DOHH2 (cell line): ENCODE measurements around the gene TBC1D16.

Experiments used
- H3F3A ChIP-seq: fragments of 200-600 bp; sonication (generic), shearing (Covaris generic); 2 replicates; pipeline ENCODE4 v1.6.0; 2016; ENCODE audit warnings: antibody characterized with exemption, mild to moderate bottlenecking; ENCODE audit not compliant: control insufficient read depth, insufficient read depth
- H3K27ac ChIP-seq: fragments of 200-600 bp; sonication (generic); 2 replicates; pipeline ENCODE4 v1.5.1; 2014; ENCODE audit warnings: low read depth, mild to moderate bottlenecking, low read length, moderate library complexity
- H3K27me3 ChIP-seq: fragments of 200-600 bp; sonication (generic); 2 replicates; pipeline ENCODE4 v1.6.1; 2014; ENCODE audit warnings: mild to moderate bottlenecking, low read length, mixed read lengths; ENCODE audit not compliant: control insufficient read depth
- H3K36me3 ChIP-seq: fragments of 200-600 bp; sonication (generic); 2 replicates; pipeline ENCODE4 v1.6.1; 2014; ENCODE audit warnings: mild to moderate bottlenecking, low read length, moderate library complexity, mixed read lengths; ENCODE audit not compliant: control insufficient read depth
- H3K4me1 ChIP-seq: fragments of 200-600 bp; sonication (generic); 2 replicates; pipeline ENCODE4 v1.6.1; 2014; ENCODE audit warnings: mild to moderate bottlenecking, low read length, mixed read lengths; ENCODE audit not compliant: control insufficient read depth
- H3K4me2 ChIP-seq: fragments of 200-600 bp; sonication (generic); 2 replicates; pipeline ENCODE4 v1.6.0; 2014; ENCODE audit warnings: mild to moderate bottlenecking, low read length, moderate library complexity
- H3K4me3 ChIP-seq: fragments of 200-600 bp; sonication (generic); 2 replicates; pipeline ENCODE4 v1.5.1; 2014; ENCODE audit warnings: mild to moderate bottlenecking, low read length, mixed read lengths
- H3K79me2 ChIP-seq: fragments of 200-600 bp; sonication (generic); 2 replicates; pipeline ENCODE4 v1.6.1; 2014; ENCODE audit warnings: mild to moderate bottlenecking, low read length, mixed read lengths; ENCODE audit not compliant: control insufficient read depth
- H3K9me2 ChIP-seq: fragments of 200-600 bp; sonication (generic); replicated peaks from 2 replicates; pipeline ENCODE4 v1.6.1; 2014; ENCODE audit warnings: mild to moderate bottlenecking, low read length, mixed read lengths; ENCODE audit not compliant: control insufficient read depth
- H3K9me3 ChIP-seq: fragments of 200-600 bp; sonication (generic); 2 replicates; pipeline ENCODE4 v1.6.1; 2014; ENCODE audit warnings: antibody characterized with exemption, low read length, mixed read lengths; ENCODE audit not compliant: control insufficient read depth, insufficient read depth
- H4K20me1 ChIP-seq: fragments of 200-600 bp; sonication (generic); 2 replicates; pipeline ENCODE4 v1.6.0; 2014; ENCODE audit warnings: low read depth, mild to moderate bottlenecking, antibody characterized with exemption, low read length, moderate library complexity; ENCODE audit not compliant: control insufficient read depth, insufficient read depth
- EZH2phosphoT487 ChIP-seq: fragments of 200-600 bp; sonication (generic); IDR thresholded peaks from 2 replicates; pipeline ENCODE4 v1.6.1; 2017; ENCODE audit warnings: borderline replicate concordance, mild to moderate bottlenecking, antibody characterized with exemption, low read length, moderate library complexity, mixed read lengths
- TF ChIP-seq, protein P1 (sequence below): fragments of 200-600 bp; sonication (generic); IDR thresholded peaks from one replicate; pipeline ENCODE4 v1.5.1; 2014; ENCODE audit warnings: antibody characterized with exemption, mild to moderate bottlenecking, low read depth, low read length; ENCODE audit not compliant: poor library complexity, severe bottlenecking

The TBC1D16 gene

DNA sequence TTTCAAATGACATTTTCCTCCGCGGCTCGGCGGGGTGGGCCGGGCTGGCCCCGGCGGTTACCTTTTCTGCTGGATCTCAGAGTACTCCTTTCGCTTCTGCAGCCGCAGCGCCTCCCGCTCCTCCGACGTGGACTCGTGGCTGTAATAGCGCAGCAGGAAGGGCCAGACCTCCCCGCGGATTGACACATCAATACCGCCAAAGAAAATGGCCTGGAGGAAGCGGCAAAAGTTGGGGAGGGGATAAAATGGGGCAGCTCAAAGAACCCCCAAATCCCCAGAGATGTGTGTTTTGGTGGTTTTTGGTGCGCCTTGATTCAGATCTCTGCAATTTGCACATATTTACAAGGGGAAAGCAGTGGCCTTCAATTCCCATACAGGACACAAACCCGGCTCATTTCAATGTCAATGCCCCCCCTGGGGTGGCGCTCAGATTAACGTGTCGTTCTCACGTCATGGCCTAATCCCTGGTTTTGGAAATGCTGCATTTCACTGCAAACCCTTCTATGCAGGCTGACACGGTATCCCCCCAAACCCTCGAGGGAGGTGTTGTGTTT is 85.9 kb downstream of the TBC1D16 start:
- H3K9me2 ChIP-seq: no peaks in the 10 kb centered on the region
- H3K79me2 ChIP-seq: no peaks in the 10 kb centered on the region
- no peak for TF ChIP-seq EZH2phosphoT487
- TF ChIP-seq, protein P1, sequence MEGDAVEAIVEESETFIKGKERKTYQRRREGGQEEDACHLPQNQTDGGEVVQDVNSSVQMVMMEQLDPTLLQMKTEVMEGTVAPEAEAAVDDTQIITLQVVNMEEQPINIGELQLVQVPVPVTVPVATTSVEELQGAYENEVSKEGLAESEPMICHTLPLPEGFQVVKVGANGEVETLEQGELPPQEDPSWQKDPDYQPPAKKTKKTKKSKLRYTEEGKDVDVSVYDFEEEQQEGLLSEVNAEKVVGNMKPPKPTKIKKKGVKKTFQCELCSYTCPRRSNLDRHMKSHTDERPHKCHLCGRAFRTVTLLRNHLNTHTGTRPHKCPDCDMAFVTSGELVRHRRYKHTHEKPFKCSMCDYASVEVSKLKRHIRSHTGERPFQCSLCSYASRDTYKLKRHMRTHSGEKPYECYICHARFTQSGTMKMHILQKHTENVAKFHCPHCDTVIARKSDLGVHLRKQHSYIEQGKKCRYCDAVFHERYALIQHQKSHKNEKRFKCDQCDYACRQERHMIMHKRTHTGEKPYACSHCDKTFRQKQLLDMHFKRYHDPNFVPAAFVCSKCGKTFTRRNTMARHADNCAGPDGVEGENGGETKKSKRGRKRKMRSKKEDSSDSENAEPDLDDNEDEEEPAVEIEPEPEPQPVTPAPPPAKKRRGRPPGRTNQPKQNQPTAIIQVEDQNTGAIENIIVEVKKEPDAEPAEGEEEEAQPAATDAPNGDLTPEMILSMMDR: no peak
- no peak overlapping the region for H3K4me3 ChIP-seq
- no peaks in the 10 kb centered on the region for H3K27me3 ChIP-seq
- H3K4me1 ChIP-seq: no peaks in the 10 kb centered on the region
- no peak overlapping the region for H3K4me2 ChIP-seq
- no peaks in the 10 kb centered on the region for H4K20me1 ChIP-seq
- H3K9me3 ChIP-seq: no peaks in the 10 kb centered on the region
- H3F3A ChIP-seq: no peaks in the 10 kb centered on the region
- H3K36me3 ChIP-seq: no peaks in the 10 kb centered on the region
- no peak overlapping the region for H3K27ac ChIP-seq

DNA sequence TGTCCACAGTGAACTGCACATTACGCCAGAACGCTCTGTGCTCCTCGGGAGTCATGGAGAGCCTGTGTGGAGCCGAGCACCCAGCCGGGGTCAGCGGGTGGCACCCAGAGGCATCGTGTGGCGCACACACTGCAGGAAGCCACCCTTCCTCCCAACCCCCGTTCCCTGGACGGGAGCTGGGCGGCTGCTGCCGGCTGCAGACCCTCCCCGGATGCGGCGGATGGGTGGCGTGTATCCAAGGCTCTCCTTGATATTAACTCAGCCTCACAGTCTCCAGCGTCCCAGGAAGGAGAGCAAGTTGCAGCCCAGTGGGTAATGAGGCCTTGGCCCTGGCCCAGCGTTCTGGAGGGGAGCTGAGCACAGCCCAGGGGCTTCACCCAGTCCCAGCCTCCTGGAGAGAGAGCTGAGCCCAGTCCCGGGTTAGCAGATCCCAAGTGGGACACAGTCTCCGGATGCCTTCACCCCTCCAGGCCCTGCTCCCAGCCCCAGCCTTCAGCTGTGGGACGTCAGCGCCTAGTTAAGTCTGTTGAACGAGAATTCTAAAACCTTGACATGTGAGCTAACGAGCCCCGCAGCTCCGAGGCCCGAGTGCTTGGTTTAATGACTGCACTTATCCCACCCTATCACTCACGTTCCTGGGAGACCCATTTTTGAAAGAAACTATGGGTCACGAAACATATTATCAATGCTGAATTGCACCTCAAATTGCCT is 86.6 kb downstream of the TBC1D16 start:
- Histone ChIP-seq H3K4me3 (no peak overlapping the region), H3K9me2 (no peaks in the 10 kb centered on the region), H4K20me1 (no peaks in the 10 kb centered on the region), H3K9me3 (no peaks in the 10 kb centered on the region), H3K36me3 (no peaks in the 10 kb centered on the region), H3F3A (no peaks in the 10 kb centered on the region), H3K4me2 (no peak overlapping the region), H3K27ac (no peak overlapping the region), H3K27me3 (no peaks in the 10 kb centered on the region), H3K4me1 (no peaks in the 10 kb centered on the region), H3K79me2 (no peaks in the 10 kb centered on the region)
- no peak for TF ChIP-seq EZH2phosphoT487
- TF ChIP-seq, protein P1: no peak

DNA sequence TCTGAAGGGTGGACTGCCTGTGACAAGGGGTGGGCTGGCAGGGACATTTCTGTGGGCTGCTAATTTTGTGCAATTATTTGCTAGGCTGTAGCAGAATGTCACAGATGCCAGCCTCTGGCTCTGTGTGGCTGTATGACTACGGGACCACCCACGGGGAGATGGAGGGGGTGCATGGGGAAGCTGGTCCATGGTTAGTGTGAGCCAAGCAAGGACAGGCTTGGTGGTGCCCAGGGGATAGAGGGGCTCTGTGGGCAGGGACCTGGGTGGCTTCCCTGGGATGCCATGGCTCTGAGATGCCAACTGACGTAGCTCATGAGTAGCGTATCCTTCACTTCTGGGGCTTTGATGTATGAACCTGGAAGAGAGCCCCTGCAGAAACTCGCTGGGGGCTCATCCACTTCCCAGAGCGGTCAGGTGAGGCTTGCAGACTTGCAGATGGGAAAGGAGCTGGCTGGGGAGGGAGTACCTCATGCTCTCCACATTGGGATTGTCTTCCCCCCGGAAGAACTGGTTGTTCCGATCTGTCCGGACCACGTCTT is 87.2 kb downstream of the TBC1D16 start:
- TF ChIP-seq, protein P1: no peak
- TF ChIP-seq EZH2phosphoT487: no peak
- H3F3A ChIP-seq: no peaks in the 10 kb centered on the region
- H3K9me3 ChIP-seq: no peaks in the 10 kb centered on the region
- no peaks in the 10 kb centered on the region for H3K9me2 ChIP-seq
- no peak overlapping the region for H3K4me3 ChIP-seq
- no peaks in the 10 kb centered on the region for H3K79me2 ChIP-seq
- no peaks in the 10 kb centered on the region for H3K36me3 ChIP-seq
- no peaks in the 10 kb centered on the region for H3K27me3 ChIP-seq
- H3K4me2 ChIP-seq: no peak overlapping the region
- H3K27ac ChIP-seq: no peak overlapping the region
- no peaks in the 10 kb centered on the region for H4K20me1 ChIP-seq
- no peaks in the 10 kb centered on the region for H3K4me1 ChIP-seq
